ENCODE measurements around the gene SAMD15.
A peak's percentile ranks its signal among the peaks of the same experiment; 100 is the strongest.
"Not testable (repeated sequence)": the region's sequence is repeated elsewhere in the genome, so short reads cannot be mapped to it uniquely, and the experiment has no call there.

The SAMD15 gene

DNA sequence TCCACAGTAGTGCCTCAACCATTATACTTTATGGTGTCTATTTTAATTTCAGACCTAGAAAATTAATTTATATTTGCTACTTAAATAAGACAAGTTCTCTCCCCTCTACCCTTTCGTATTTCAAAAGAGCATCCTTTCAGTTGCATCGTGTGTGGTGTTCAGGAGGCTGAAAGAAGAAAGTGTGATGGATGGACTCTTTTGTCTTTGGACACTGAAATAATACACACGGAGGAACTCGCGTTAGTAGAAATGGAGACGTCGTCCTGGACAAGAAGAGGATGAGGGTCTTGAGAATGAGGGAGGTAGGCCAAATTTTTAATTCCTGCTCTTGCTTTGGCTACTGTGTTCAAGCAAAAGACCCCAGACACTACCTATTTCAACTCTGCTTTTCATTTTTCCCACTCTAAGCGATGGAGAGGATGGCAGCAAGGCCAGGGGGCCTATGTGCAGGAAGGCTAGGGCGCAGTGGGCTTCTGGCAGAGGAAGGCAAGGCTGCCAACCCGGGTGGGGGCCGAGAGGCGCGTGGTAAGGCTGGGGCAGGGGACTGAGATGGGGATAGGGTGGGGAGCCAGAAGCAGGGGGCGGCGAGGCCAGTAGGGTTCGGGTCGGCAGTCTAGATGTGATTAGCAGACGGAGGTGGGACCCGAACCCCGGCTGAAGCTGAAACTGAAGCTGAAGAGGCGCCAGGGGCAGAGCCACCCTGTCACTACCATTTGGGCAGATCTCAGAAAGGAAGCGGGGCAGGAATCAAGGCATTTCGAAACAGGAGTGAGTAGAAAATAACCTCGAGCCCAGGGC, 1.0 kb upstream of the SAMD15 start:
- peak in 1 of 2 donors; percentile 19 for DNase-seq

DNA sequence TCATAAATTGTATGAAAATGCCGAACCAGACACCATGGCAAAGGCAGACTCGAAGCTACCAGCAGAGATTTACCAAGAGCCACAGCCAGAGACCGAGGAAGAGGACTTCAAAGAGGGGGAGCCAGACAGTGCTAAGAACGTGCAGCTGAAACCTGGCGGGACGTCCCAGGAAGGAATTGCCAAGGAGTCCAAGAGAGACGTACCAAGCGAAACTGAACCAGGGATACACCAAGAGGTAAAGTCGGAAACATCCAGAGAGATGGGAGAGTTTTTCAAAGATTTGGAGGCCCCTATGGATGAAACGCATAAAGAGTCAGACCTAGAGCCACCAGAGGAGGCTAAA, 294 bp downstream of the SAMD15 start:
- DNase-seq: no peak

DNA sequence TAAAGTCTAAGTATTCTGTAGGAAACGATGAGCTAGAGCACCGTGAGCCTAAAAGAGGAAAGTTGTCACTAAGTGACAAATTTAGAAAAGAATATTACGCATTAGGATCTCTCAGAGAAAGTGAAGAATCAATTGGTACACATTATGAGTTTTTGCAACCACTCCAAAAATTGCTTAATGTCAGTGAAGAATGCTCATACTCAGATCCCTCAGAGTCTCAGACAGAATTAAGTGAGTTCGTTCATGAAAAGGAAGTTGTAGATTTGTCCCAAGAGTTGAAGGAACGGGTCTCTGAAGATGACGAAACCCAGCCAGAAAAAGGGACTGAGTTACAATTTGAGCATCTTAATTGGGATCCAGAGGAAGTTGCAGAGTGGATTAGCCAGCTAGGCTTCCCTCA, 1.5 kb downstream of the SAMD15 start:
- DNase-seq: no peak

- no peak for DNase-seq
These were observed 13.0 kb downstream of the SAMD15 start for GRCh38 chr14:77390188-77390587.

GRCh38 chr14:77400216-77400615, 23.0 kb downstream of the SAMD15 start:
- no peak for DNase-seq

DNA sequence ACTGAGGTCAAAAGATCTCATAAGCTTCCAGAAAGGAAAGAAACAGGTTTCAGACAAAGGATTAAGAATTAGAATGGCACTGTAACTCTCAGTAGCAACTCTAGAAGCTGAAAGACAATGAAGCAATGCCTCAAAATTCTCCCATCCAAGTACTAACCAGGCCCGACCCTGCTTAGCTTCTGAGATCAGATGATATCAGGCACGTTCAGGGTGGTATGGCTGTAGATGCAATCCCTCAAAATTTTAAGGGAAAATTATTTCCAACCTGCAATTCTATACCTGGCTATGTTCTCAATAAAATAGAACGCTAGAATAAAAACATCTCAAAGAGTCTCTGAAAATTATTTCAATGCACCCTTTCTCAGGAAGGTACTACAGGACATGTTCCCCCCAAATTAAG, 26.6 kb downstream of the SAMD15 start:
- DNase-seq: no peak

DNA sequence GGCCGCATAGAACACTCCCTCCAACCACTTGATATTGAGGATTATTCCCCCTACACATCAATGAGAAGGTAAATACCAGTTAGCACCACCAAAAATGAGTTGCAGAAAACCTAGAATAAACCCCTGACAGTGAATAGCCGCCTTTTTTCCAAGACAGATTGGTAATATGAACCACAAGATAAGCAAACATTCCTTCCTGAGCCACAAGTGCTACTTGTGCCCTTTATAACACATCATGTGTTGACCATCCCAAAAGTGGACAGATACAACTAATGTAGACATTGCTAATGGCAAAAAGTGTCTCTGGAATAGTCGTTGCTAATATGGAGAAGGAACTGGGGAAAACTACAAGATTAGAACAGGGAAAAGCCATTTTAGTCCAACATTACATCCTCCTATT, 28.9 kb downstream of the SAMD15 start:
- DNase-seq: no peak

- no peak for DNase-seq
These were observed 29.5 kb downstream of the SAMD15 start for GRCh38 chr14:77406718-77407117.

DNA sequence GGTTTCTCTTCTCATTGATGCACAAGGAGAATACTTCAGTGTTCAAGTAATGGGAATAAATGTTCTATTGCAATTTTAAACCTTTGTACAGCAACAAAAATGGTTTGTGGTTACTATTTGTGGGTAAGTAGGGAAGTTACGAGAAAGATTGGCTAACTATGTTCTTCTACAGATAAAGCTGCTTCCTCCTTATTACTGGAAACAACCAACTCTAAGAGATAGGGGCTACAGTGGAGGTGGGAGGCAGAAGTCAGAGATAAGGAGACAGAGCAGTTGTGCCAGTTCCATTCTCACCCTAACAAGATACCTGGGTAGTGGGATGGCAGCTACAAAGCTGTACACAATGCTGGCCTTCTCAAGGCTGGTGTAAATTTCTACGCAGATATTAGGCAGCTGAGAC, 30.0 kb downstream of the SAMD15 start:
- no peak for DNase-seq

DNA sequence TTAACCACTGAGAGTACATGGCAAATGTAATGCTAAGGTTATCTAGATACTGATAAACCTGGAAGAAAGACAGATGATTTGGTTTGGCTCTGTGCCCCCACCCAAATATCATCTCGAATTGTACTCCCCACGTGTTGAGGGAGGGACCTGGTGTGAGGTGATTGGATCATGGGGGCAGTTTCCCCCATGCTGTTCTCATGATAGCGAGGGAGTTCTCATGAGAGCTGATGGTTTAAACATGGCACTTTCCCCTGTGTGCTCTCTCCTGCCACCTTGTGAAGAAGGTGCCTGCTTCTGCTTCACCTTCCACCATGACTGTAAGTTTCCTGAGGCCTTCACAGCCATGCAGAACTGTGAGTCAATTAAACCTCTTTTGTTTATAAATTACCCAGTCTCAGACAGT, 32.0 kb downstream of the SAMD15 start:
- no peak for DNase-seq

- DNase-seq: not testable (repeated sequence)
These were observed 38.3 kb downstream of the SAMD15 start for GRCh38 chr14:77415403-77416030.

GRCh38 chr14:77416098-77416497, 38.9 kb downstream of the SAMD15 start:
- not testable (repeated sequence) for DNase-seq

- DNase-seq: no peak
These were observed 39.7 kb downstream of the SAMD15 start for GRCh38 chr14:77416836-77417235.

- DNase-seq: no peak
These were observed 44.0 kb downstream of the SAMD15 start for GRCh38 chr14:77421201-77421600.

DNA sequence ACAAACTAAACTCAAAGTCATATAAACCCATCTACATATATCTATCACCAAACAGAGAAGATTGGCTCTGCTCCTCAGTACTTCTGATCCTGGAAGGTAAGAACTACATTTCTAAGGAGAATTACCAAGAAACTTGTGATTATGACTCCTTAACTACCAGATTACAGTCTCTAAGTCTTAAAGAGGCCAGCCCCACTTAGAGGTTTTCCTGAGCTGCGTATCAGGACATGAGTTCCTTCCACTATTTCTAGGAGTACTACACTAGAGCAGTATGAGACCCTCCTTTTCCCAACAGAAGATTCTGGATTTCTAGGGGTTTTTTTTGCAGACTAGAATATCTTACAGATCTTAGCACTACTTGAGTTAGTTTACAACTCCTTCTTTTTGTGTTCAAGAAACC, 46.2 kb downstream of the SAMD15 start, which contains the start of gene NOXRED1:
NOXRED1 (minus strand) TSS at position 101 of the 400 bp plus-strand sequence. CDS start 634 bp downstream, outside the sequence.
- DNase-seq: no peak

GRCh38 chr14:77424862-77425261, 47.7 kb downstream of the SAMD15 start:
- no peak for DNase-seq

DNA sequence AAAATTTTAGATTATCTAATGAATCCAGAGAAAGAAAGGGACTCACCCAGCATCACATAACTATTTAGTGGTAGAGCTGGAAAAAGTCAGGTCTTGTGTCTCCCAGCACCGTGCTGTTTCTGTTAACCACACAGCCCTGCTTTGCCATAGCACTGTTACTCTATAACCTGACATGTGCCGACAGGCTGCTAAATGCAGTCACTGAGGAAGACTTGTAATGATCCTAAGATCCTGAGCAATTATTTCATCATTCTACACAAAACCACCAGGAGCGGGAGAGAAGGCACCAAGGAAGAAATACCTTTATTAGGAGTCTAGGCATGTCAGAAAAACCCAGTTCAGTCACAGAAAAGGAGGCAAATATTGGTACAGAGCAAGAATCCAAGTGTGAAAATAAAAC, 49.2 kb downstream of the SAMD15 start:
- DNase-seq: no peak

- no peak for DNase-seq
These were observed 58.9 kb downstream of the SAMD15 start for GRCh38 chr14:77436042-77436441.

DNA sequence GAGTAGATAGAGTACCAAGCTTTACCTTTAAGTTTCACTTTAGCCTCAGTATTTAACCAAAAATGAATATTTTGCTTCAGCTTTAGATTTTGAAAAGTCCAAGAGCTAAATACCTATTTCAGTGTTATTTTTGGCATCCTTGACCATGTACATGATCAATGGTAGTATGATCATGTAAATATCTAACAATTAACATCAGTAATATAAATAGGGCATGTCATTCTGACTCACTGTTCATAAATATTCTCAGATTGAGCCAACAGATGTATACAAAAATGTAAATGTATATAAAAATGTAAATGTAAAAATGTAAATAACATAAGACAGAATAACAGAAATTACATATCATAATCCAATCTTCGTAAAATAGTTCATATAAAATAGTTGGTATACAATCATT, 61.4 kb downstream of the SAMD15 start:
- no peak for DNase-seq

DNA sequence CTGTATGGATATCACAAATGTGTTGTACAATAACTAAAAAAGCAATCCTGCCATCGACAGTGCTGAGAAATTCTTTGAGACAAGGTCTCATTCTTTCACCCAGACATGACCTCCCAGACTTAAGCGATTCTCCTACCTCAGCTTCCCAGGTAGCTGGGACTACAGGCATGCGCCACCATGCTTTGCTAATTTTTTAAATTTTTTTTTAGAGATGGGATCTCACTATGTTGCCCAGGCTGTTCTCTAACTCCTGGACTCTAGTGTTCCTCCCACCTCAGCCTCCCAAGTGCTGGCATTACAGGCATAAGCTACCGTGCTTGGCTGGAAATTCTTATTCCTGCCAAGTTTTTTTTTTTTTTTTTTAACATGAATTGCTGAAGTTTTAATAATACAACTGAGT, 62.7 kb downstream of the SAMD15 start:
- DNase-seq: no peak
